GM19025 (cell line): ENCODE measurements around the gene TUBE1.

Experiments
- ATAC-seq: cut with Tn5 transposase; IDR thresholded peaks from one replicate; pipeline ENCODE4 v1.9.1; 2021; ENCODE audit warnings: mild to moderate bottlenecking, low read depth, moderate library complexity; ENCODE audit not compliant: unreplicated experiment

Gene TUBE1

DNA sequence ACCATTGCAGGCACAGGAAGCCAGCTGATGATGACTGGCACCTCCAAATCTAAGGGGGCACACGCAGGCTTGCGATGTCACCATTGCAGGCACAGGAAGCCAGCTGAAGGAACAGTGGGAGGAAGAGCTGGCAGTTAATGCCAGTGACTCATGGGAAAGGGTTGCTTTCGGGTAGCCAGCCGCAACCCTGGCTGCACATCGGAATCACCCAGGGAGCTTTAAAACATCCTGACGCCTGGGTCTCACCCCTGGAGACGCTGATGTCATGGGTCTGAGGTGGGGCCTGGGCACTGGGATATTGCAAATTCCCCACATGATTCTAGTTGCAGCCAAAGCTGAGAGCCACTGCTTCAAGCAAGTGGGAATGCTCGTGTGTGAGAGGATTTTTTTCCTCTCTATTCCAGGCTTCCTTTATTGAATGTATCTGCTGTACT lies 49.5 kb downstream of the TUBE1 start:
- no peak for ATAC-seq

- no peak for ATAC-seq
Observed at GRCh38 chr6:112036088-112036637, 51.1 kb downstream of the TUBE1 start.

- no peak for ATAC-seq
Observed at GRCh38 chr6:112034616-112034995, 52.7 kb downstream of the TUBE1 start.

DNA sequence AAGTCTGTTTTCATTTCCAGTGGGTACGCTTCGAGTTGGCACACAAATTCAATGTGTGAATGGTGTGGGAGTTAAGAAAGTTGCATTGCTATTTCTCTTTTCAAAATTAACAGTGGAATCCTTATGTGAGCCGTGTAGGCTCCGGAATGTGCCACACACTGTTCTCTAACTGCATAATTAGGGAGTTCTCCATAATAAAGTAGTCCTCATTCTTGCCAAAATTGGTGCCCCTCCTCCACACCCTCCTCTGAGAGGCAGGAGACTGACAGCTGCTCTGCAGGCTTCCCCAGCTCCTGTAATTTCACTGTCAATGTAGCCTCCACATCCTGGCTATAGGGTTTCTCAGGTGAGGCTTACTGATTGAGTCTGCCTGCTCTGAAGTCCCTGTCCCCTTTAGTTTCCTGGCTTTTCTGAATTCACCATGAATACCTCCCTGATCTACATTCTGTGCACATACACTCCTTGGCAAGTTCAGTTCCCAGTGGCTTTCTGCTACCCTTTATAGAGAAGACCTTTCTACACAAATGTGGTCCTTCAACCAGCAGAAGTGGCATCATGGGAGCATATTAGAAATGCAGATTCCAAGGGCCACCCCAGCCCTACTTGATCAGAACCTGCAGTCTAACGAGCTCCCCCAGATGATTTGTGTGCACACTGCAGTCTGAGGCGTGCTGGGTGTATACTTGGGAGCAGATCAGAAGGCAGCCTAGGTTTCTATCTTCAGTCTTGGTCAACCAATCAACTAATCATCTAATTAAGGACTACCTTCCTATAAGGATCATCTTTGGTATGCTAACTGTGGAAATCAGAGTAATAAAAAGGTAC lies 53.3 kb downstream of the TUBE1 start:
- ATAC-seq: no peak

GRCh38 chr6:112032728-112033127 lies 54.6 kb downstream of the TUBE1 start:
- no peak for ATAC-seq

GRCh38 chr6:112031960-112032359 lies 55.3 kb downstream of the TUBE1 start:
- ATAC-seq: no peak

- ATAC-seq: no peak
Observed at GRCh38 chr6:112030961-112031660, 56.2 kb downstream of the TUBE1 start.

GRCh38 chr6:112030206-112030960 lies 56.9 kb downstream of the TUBE1 start:
- ATAC-seq: no peak

DNA sequence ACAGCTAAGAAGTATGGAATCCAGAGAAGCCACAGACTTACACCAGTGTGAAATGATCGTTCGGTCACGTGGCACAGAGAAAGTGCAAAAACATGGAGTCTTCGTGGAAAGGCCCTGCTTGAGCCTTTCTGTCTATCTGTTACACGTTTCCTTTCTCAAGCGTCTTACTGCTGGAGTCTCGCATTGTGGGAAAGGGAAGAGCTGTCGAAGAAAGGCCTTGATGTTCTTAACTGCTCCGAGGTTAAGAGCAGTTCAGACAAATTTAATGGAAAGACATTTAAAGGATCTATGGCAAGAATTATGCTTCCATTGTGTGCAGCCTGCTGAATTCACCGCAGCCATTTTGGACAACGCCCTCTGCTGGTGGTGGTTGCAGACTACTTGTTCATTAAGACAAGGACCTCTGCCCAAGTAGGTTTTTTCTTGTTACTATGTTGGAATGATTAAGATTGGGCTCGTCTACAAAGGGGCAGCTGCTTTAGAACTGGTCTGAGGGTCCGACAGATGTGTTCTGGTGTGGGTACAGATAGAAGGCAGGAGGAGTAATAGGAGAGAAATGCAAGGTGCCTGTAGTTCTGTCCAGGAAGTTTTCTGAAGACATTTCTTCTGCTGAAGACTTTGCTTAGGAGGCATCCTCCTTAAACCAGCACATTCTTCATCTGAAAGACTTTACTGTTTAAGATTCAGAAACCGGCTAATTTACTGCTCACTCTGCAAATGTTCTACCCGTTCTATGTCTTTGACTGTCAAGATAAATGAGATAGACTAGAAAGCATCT lies 58.0 kb downstream of the TUBE1 start:
- no peak for ATAC-seq

DNA sequence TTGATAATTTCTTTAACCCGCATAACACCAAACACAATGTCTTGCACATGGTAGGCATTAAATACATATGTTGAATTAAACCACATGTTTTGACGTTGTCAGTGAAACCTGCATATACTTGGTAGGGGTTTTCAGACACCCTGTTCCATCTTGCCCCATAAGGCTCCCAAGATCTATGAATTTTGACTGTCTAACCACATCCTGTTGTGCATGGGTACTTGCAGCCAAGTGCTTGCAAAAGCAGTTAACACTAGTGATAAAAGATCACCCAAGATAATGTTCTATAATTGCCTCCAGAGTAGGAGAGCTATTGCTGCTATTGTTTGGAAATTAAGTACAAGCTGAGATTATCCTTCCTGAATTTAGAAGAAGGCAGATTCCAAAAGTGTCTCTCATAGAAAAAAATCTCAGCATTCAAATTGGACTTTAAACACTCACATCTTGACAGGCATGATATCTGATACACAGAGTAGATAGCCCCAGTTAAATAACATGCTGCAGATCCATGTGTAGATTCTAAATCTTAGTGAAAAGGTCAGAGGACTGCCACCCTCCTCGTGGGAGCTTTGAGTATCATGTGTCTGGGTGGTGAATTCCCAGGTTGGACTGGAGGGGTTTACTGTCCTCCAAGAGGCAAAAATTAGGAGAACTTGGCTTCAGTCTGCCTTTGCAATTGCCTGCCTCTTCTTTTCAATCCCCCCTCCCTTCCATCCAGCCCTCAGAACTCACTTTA lies 59.2 kb downstream of the TUBE1 start:
- ATAC-seq: no peak

DNA sequence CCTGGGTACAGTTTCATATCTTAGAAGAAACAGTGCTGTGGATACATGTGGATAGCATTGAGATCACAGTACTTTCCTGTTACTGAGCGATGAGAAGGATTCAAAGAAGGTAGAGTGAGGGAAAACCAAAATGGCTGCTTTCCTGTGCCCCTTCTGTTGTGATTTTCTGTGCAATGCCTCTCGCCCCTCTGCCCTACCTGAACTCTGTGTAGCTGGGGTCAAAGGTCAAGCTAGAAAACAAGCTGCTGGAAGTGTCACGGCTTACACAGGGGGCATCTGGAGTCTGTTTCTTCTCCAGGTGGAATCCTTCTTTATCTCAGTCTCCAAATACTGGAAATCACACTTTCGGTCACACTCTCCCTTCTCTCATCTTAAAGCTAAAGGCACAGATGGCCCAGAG lies 60.3 kb downstream of the TUBE1 start:
- ATAC-seq: no peak

DNA sequence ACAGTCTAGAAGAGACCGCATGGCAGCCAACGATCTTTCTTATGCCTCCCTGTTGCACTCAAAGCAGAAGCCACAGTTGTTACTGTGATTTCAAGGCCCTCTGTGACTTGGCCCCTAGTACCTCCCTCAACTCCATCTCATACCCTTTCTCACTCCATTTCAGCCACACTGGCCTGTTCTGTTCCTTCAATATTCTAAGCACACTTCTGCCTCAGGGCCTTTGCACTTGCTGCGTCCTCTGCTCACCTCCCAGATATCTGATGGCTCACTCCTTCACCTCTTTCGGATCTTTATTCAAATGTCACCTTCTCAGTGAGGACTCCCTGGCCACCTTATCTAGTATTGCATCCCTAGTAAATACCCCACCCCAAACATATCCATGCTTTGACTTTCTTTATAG lies 62.8 kb downstream of the TUBE1 start:
- ATAC-seq: no peak

DNA sequence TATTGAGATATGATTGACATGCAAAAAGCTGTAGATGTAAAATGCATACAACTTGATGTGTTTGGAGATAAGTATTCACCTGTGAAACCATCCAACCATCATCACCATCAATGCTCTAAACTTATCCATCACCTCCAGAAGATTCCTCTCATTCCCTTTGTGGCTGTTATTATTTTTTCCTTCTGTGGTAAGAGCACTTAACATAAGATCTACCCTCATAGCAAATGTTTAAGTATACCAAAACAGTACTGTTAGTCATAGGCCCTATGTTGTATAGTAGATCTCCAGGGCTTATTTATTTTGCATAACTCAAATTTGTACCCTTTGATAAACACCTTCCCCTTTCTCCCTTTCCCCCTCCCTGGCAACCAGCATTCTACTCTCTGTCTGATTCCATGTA lies 64.5 kb downstream of the TUBE1 start:
- no peak for ATAC-seq

DNA sequence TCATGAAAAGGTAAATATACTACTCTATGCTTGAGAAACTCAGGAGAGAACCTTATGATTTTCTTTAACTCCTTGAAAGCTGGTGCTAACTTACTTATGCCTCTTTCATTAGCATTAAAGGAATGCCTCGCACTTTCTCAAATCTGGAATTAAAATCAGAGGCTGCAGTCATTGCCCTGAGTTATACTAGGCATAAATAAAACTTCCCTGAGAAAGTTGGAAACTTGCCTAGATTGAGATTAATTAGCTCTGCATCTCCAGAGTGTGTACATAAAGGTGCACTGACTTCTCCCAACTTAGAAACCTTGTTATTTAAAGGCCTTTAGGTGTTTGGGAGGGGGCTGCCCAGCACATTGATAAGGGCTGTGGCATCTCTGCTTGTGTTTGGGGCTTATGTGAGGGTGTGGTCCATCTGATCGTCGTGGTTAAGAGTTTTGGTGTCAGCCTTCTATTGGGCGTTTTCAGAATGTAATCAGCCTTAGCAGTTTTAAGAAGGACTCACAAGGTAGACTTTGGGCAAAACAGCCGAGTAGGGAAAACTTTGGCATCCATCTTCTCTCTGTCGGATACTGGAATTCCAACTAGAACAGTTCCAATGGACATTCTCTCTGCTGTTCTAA lies 65.5 kb downstream of the TUBE1 start:
- no peak for ATAC-seq
